Mammary epithelial cell (primary cell): Measurements from ENCODE around the gene OSBP2.

ENCODE experiments used
- EZH2 ChIP-seq: IDR thresholded peaks from 2 replicates; pipeline ENCODE4 v1.6.1; 2012; ENCODE audit warnings: low read length, inconsistent platforms, borderline replicate concordance
- TF ChIP-seq, protein P1 (sequence below), 2 donors: IDR thresholded peaks in 1 of 2; conservative IDR thresholded peaks in 1 of 2; 2 replicates each; pipeline ENCODE4 v1.5.1; 2011 to 2012; ENCODE audit warnings: inconsistent platforms in 2 of 2, low read length in 2 of 2, mild to moderate bottlenecking in 2 of 2, control low read depth in 1 of 2, low read depth in 1 of 2; ENCODE audit not compliant: insufficient read depth in 1 of 2; ENCODE audit errors: extremely low read depth in 1 of 2

DNA sequence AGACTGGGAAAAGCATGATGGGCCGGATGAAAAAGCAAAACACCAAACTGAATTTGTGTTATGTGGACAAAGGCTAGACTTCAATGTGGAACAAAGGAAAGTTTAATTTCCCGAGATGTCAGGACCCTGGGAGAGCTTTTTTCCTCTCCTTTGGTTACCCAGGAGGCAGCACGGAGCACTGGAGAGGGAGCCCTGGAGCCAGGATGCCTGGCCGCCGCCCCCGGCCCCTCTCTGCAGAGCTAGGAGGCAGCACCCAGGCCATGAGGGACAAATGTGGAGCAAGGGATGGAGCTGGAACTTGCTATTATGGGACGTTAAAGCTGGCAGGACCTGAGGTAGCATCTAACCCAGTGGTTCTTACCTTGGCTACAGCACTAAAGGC is 165.0 kb downstream of the OSBP2 start:
- TF ChIP-seq, protein P1, sequence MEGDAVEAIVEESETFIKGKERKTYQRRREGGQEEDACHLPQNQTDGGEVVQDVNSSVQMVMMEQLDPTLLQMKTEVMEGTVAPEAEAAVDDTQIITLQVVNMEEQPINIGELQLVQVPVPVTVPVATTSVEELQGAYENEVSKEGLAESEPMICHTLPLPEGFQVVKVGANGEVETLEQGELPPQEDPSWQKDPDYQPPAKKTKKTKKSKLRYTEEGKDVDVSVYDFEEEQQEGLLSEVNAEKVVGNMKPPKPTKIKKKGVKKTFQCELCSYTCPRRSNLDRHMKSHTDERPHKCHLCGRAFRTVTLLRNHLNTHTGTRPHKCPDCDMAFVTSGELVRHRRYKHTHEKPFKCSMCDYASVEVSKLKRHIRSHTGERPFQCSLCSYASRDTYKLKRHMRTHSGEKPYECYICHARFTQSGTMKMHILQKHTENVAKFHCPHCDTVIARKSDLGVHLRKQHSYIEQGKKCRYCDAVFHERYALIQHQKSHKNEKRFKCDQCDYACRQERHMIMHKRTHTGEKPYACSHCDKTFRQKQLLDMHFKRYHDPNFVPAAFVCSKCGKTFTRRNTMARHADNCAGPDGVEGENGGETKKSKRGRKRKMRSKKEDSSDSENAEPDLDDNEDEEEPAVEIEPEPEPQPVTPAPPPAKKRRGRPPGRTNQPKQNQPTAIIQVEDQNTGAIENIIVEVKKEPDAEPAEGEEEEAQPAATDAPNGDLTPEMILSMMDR (conservative IDR thresholded peaks at IDR 0.05 in 1 of 2, IDR thresholded peaks at IDR 0.05 in 1 of 2; ENCODE audit: extremely low read depth in 1 of 2, insufficient read depth in 1 of 2, low read depth in 1 of 2, low read length in 2 of 2) = no peak
- TF ChIP-seq EZH2 = no peak
